Measurements from ENCODE around the gene EFHD2. TPM values are rescaled to one million over a fixed set of nuclear protein-coding genes. Genes with fewer than 3 reads are reported as not detected.

The EFHD2 gene
- polyA plus RNA-seq, 1 donor: 9.2 TPM

DNA sequence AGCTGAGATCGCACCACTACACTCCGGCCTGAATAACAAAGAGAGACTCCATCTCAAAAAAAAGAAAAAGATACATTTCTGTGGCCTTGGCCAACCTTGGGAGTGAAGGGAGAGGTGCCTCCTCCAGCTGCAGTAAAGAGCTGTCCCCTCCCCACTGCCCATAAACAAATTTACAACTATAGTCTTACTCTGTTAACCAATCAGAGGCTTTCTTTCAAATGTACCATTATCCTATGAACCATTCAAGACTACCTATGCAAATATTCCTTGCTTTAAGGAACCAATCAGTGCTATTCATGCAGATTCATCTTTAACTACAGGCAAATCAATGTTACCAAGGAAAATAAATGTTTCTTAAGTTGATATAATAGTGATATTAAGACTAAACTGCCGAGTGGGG, 67.2 kb downstream of the EFHD2 start:
- DNase-seq: no peak

- DNase-seq: no peak
Measured at GRCh38 chr1:15477646-15478212, 68.0 kb downstream of the EFHD2 start.

Other genes with a start within 250 kb of the EFHD2 start
- 3.7 TPM for gene FHAD1, start 162.7 kb upstream of the EFHD2 start, polyA plus RNA-seq (ENCODE audit: insufficient read length)
- 0.22 TPM for gene CTRC, start 28.6 kb downstream of the EFHD2 start, polyA plus RNA-seq (ENCODE audit: insufficient read length)
- 0.70 TPM for gene CELA2A, start 46.8 kb downstream of the EFHD2 start, polyA plus RNA-seq (ENCODE audit: insufficient read length)
- 0.43 TPM for gene CELA2B, start 66.2 kb downstream of the EFHD2 start, polyA plus RNA-seq (ENCODE audit: insufficient read length)
- gene CASP9, start 114.3 kb downstream of the EFHD2 start, polyA plus RNA-seq (ENCODE audit: insufficient read length): 31.0 TPM
- gene DNAJC16, start 117.0 kb downstream of the EFHD2 start, polyA plus RNA-seq (ENCODE audit: insufficient read length): 36.6 TPM
- 35.3 TPM for gene AGMAT, start 175.2 kb downstream of the EFHD2 start, polyA plus RNA-seq (ENCODE audit: insufficient read length)
- 28.1 TPM for gene DDI2, start 207.6 kb downstream of the EFHD2 start, polyA plus RNA-seq (ENCODE audit: insufficient read length)

All from left kidney (tissue), 2 donors.